CD4-positive, alpha-beta T cell treated with Interleukin-6 for 4 hours (primary cell): ENCODE data around the gene DPP7.
"Not testable (repeated sequence)": the region's sequence is repeated elsewhere in the genome, so short reads cannot be mapped to it uniquely, and the experiment has no call there.

ENCODE experiments used
- DNase-seq: peaks from one replicate; pipeline ENCODE4 v3.0.0-alpha.2; 2020; ENCODE audit warnings: mixed read lengths

Gene DPP7

DNA sequence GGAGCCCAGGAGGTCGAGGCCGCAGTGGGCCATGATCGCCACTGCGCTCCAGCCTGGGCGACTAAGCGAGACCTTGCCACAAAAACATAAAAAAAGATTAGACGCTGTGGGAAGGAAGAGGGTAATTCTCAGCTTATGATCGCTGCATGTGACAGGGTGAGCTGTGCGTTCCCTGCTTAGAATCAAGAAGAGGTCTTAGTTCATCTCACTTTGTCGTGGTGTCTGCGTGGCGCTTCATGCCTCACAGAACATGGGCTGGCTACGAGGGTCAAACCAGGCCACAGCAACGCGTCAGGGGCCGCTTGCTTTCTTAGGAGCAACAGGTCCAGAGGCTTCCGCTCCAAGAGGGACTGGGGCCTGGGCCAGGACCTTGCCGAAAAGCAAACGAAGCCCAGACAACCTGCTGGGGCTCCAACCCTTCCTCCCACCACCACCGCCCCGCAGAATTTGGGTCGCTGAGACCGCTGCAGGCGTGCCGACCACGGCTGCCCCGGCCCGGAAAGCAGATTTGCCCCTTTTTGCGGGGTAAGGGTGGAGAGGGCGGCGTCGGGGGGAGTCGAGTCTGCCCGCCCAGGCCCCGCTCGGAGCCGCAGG, 14.4 kb upstream of the DPP7 start:
- DNase-seq, result peak; percentile 25

GRCh38 chr9:137128158-137128861, 13.8 kb upstream of the DPP7 start:
- DNase-seq, result peak; percentile 19

DNA sequence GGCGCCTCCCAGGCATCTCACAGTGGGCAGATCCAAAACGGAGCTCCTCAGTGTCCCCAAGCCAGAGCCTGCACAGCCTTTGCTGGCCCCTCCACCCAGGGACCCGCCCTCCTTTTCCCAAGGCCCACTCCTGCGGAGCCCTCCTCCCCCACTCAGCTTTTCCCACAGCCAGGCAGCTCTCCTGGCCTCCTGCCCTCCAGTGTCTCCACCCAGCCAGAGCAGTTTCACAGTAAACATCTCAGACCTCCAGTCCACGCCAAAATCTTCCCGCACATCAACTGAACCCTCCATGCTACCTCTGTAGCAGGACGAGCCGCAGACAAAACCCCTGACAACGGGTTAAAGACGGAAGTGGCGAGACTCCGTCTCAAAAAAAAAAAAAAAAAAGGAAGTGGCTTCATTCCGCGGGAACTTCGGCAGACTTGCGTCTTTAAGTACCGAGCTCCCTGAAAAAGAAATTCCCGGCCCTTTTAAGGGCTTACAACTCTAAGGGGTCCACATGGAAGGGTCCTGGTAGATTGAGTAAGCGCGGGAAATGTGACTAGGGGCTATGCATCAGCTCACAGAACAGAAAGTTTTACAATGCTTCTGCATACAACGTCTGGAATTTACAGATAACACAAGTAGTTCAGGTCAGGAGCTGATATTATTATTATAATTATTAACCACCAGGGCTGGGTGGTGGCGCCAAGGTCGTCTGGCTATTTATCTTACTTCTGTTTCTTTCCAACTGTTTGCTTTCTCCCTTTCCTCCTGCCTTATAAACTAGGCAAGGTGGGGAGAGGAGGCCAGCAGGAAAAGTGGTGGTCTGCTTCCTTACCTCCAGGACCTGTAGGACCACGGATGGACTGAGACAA, 13.0 kb upstream of the DPP7 start:
- peak; percentile 60 for DNase-seq

GRCh38 chr9:137126786-137127185, 12.3 kb upstream of the DPP7 start:
- no peak for DNase-seq

GRCh38 chr9:137123952-137124462, 9.5 kb upstream of the DPP7 start:
- not testable (repeated sequence) for DNase-seq

DNA sequence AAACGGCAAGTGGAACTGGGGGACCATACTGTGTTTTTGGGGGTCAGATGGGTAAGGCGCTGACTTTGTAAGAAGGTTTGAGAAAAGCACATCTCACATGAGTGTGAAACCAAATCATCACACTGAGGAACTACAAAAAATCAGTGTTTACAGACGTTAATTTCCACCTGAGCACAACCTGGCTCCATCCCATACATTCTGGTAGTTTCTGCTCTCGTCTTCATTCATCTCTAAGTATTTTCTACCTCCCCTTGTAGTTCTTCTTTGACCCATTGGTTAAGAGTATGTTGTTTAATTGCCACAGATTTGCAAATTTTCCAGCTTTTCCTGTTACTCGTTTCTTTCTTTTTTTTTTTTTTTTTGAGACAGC, 8.9 kb upstream of the DPP7 start:
- no peak for DNase-seq

DNA sequence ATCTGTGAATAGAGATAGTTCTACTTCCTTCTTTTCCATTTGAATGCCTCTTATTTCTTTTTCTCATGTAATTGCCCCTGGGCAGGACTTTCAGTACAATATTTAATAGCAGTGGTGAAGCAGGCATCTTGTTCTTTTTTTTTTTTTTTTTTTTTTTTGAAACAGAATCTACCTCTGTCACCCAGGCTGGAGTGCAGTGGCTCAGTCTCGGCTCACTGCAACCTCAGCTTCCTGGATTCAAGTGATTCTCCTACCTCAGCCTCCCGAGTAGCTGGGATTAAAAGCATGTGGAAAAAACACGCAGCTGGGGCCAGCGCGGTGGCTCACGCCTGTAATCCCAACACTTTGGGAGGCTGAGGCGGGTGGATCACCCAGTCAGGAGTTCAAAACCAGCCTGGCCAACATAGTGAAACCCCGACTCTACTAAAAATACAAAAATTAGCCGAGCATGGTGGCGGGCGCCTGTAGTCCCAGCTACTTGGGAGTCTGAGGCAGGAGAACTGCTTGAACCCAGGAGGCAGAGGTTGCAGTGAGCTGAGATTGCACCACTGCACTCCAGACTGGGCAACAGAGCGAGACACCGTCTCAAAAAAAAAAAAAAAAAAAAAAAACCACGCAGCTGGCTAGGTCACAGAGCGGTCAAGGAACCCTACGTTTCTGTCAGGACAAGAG, 8.4 kb upstream of the DPP7 start:
- DNase-seq, result not testable (repeated sequence)

- not testable (repeated sequence) for DNase-seq
Observed at GRCh38 chr9:137121927-137122795, 7.6 kb upstream of the DPP7 start.

DNA sequence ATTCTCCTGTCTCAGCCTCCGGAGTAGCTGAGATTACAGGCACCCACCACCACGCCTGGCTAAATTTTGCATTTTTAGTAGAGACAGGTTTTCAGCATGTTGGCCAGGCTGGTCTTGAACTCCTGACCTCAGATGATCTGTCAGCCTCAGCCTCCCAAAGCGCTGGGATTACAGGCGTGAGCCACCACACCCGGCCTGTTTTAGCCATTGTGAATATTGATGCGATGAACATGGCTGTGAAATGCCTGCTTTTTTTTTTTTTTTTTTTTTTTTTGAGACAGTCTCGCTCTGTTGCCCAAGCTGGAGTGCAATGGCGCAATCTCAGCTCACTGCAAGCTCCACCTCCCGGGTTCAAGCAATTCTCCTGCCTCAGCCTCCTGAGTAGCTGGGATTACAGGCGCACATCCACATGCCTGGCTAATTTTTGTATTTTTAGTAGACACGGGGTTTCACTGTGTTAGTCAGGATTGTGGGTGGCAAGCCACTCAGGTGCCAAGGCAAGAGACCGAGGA, 3.6 kb upstream of the DPP7 start:
- not testable (repeated sequence) for DNase-seq

DNA sequence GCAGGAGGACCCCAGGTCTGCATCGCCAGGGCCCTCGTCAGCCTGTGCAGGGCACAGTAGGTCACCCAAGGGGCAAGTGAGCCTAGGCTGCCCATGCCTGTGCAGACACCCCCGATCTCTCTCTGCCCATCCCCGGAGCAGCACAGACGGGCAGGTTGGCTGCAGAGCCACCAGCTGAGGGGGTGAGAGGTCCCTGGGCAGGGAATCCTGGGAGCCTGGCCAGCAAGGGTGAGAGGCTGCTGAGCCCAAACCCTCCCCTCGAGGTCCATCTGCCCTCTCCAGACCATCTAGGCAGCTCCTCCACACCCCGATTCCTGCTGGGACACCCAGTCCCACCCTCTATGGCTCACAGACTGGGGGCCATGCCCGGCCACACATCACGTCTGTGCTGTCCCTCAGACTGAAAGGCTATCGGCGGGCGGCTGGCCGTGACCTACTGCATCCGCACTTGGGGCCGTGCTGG, 2.8 kb upstream of the DPP7 start:
- DNase-seq, result no peak

- no peak for DNase-seq
Observed at GRCh38 chr9:137116728-137117127, 2.2 kb upstream of the DPP7 start.

DNA sequence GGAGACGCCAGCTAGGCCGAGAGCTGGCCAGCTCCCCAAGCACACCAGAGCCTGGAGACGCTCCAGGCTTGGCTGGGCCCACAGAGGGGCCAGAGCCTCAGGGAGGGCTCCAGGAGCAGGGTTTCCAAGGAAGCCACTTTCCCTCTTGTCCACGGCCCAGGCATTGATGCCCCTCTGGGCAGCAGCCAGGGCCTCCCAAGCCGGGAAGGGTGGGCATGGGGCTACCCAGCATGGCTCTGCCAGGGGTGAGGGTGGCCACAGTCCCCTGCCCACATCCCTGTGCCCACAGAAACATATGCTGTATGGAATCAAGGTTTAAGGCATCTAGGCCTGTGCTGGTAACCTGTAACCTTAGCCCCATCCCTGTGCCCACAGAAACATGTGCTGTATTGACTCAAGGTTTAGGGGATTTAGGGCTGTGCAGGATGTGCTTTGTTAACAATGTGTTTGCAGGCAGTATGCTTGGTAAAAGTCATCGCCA, 1.5 kb upstream of the DPP7 start:
- DNase-seq, result no peak

- DNase-seq, result no peak
Observed at GRCh38 chr9:137115394-137116026, 977 bp upstream of the DPP7 start.

DNA sequence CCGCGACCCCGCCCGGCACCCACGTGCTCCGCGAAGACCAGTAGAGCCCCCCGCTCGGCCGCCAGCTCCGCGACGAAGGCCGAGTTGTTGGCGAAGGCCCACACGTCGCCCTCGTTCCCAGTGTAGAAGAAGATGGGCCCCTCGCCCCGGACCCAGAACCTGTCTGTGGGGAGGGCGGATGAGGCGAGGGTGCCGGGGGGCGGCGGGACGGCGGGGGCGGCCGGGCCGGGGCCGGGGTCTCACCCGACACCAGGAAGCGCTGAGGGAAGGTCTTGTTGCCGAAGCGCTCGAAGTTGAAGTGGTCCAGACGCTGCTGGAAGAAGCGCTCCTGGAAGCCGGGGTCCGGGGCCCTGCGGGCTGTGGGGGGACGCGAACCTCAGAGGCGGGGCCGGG, 317 bp downstream of the DPP7 start:
- no peak for DNase-seq

DNA sequence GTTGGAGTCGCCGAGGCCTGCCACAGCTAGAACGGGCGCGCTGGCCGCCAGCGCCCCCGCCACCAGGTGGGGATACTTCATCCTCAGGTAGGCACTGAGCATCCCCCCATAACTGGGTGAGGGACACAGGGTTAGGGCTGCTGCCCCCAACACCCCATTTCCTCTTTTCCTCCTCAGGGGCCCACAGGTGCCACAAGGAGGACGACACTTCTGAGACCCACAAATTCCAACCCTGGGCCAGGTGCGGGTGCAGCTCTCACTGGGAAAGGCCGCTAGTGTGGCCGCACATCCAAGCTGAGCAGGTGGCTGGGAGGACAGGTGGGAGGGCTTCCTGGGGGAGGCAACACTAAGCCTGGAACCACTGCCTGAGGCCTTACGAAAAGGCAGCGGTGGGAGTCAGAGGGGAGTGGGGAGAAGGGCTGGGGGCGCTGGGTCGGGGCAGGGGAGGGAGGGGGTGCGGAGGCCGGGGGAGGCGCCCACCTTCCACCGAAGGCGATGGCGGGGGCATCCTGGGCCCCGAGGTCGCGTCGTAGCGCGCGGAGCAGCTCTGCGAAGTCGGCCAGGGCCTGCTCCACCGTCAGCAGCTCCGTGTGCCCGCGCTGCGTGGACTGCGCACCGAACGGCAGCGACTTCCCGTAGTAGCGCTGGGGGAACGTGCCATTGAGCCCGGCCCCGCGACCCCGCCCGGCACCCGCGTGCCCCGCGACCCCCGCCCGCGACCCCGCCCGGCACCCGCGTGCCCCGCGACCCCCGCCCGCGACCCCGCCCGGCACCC, 961 bp downstream of the DPP7 start:
- DNase-seq, result peak; percentile 54

GRCh38 chr9:137112564-137113384, 1.8 kb downstream of the DPP7 start:
- DNase-seq, result no peak

DNA sequence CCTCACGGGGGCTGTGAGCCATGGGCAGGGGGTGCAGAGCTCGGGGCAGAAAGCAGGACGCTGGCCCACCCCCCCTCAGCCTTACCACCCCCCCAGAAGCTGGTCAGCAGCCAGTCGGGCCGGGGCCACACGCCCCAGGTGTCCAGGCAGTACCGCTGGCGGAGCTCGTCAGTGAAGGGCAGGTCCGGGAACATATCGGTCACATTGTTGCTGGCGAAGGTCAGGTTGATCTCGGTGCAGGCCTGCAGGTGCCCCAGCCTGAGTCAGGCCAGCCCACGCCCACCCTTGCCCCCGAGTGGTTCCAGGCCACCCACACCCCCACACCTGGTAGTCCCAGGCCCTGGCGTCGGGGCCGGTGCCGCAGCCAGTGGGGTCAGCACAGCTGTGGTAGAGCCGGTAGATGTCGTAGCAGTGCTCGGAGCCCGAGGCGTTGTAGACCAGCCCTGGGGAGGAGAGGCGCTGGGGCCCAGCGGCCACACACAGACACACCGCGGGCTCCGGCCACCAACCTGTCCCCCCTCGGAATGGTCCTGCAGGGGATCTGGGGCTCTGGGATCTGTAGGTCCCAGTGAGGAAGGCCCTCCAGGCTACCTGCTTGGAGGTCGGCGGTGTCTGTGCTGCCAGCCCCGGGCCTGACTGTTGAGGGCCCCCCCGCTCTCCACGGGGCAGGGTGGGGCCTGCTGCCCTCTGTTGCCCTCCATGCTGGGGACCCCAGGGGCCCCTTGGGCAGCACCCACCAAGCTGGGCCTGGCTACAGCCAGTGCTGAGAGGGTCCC, 2.6 kb downstream of the DPP7 start:
- no peak for DNase-seq
